HEK293 (cell line): ENCODE data around the gene LGALS7.
"Not testable (repeated sequence)": the region's sequence is repeated elsewhere in the genome, so short reads cannot be mapped to it uniquely, and the experiment has no call there.

Experiments
- CTCF ChIA-PET: fragments of 350-600 bp; formaldehyde crosslinking; extraction: SDS; loops from one replicate; lab custom pipeline; 2021; ENCODE audit warnings: antibody characterized with exemption; lab: Yijun Ruan, JAX
- POLR2A ChIA-PET: fragments of 300-600 bp; formaldehyde crosslinking; extraction: SDS; loops from one replicate; lab custom pipeline; 2020; ENCODE audit warnings: antibody characterized with exemption, inconsistent platforms; lab: Yijun Ruan, JAX
- H3K27ac ChIP-seq: fragments of 200-500 bp; sonication (Bioruptor generic); 2 replicates; pipeline ENCODE4 v1.5.1; 2014; ENCODE audit warnings: low read depth, low read length, control low read depth, inconsistent platforms; ENCODE audit errors: extremely low read depth
- H3K36me3 ChIP-seq, 2 experiments: fragments of 200-500 bp in 1 of 2; sonication (Bioruptor generic) in 1 of 2; 1 replicate in 1 of 2; 2 replicates in 1 of 2; pipeline ENCODE4 v1.5.1; 2014 to 2017; ENCODE audit warnings: inconsistent platforms in 2 of 2, low read length in 2 of 2; ENCODE audit not compliant: control insufficient read depth in 2 of 2, insufficient read depth in 1 of 2
- H3K4me1 ChIP-seq: fragments of 200-500 bp; sonication (Bioruptor generic); 2 replicates; pipeline ENCODE4 v1.5.1; 2014; ENCODE audit warnings: mild to moderate bottlenecking, low read length, inconsistent platforms; ENCODE audit not compliant: control insufficient read depth, insufficient read depth
- H3K4me3 ChIP-seq: 2 replicates; pipeline ENCODE4 v1.5.1; 2011; ENCODE audit warnings: low read depth, mild to moderate bottlenecking, control low read depth, low read length, moderate library complexity
- H3K9me3 ChIP-seq: fragments of 200-500 bp; sonication (Bioruptor generic); 2 replicates; pipeline ENCODE4 v1.5.1; 2014; ENCODE audit warnings: low read depth, low read length, inconsistent platforms; ENCODE audit not compliant: control insufficient read depth, insufficient read depth
- OVOL3 ChIP-seq: fragments of 450-650 bp; formaldehyde crosslinking; IDR thresholded peaks from 2 replicates; pipeline ENCODE4 v1.5.1; 2016; ENCODE audit warnings: missing biosample characterization, missing genetic modification characterization
- SCRT1 ChIP-seq: fragments of 450-650 bp; formaldehyde crosslinking; IDR thresholded peaks from 2 replicates; pipeline ENCODE4 v1.5.1; 2016; ENCODE audit warnings: missing biosample characterization, missing genetic modification characterization, borderline replicate concordance
- ZEB2 ChIP-seq: fragments of 450-650 bp; formaldehyde crosslinking; IDR thresholded peaks from 2 replicates; pipeline ENCODE4 v1.5.1; 2016; ENCODE audit warnings: missing biosample characterization, missing genetic modification characterization
- ZNF10 ChIP-seq: fragments of 450-650 bp; formaldehyde crosslinking; IDR thresholded peaks from 2 replicates; pipeline ENCODE4 v1.5.1; 2017; ENCODE audit warnings: missing biosample characterization, missing genetic modification characterization
- ZNF18 ChIP-seq: fragments of 450-650 bp; formaldehyde crosslinking; IDR thresholded peaks from 2 replicates; pipeline ENCODE4 v1.5.1; 2016; ENCODE audit warnings: missing biosample characterization, missing genetic modification characterization
- ZNF555 ChIP-seq: fragments of 450-650 bp; formaldehyde crosslinking; conservative IDR thresholded peaks from 2 replicates; pipeline ENCODE4 v1.5.1; 2017; ENCODE audit warnings: missing biosample characterization, mild to moderate bottlenecking, missing genetic modification characterization, inconsistent platforms
- ZNF600 ChIP-seq: fragments of 450-650 bp; formaldehyde crosslinking; IDR thresholded peaks from 2 replicates; pipeline ENCODE4 v1.5.1; 2016; ENCODE audit warnings: missing biosample characterization, missing genetic modification characterization
- ZNF624 ChIP-seq: fragments of 450-650 bp; formaldehyde crosslinking; IDR thresholded peaks from 2 replicates; pipeline ENCODE4 v1.5.1; 2017; ENCODE audit warnings: missing biosample characterization, missing genetic modification characterization
- ZNF677 ChIP-seq: fragments of 450-650 bp; IDR thresholded peaks from 2 replicates; pipeline ENCODE4 v1.5.0; 2018; ENCODE audit warnings: missing biosample characterization, mild to moderate bottlenecking, missing genetic modification characterization, moderate library complexity
- ZNF777 ChIP-seq: fragments of 450-650 bp; formaldehyde crosslinking; IDR thresholded peaks from 2 replicates; pipeline ENCODE4 v1.5.1; 2017; ENCODE audit warnings: missing biosample characterization, missing genetic modification characterization, borderline replicate concordance
- ZNF837 ChIP-seq: fragments of 450-650 bp; formaldehyde crosslinking; IDR thresholded peaks from 2 replicates; pipeline ENCODE4 v1.5.1; 2016; ENCODE audit warnings: missing biosample characterization, missing genetic modification characterization

LGALS7 gene

GRCh38 chr19:38763795-38764220 lies 9.5 kb downstream of the LGALS7 start:
- Histone ChIP-seq H3K4me3 (no peak overlapping the region), H3K36me3 (no peaks in the 10 kb centered on the region), H3K4me1 (no peaks in the 10 kb centered on the region), H3K27ac (no peak overlapping the region), H3K9me3 (no peaks in the 10 kb centered on the region)
- no peak for TF ChIP-seq ZNF555
- no peak for TF ChIP-seq ZNF10 (tag by site-specific recombination)
- no peak for TF ChIP-seq ZNF624 (tag by site-specific recombination)
- TF ChIP-seq ZNF777: no peak
- TF ChIP-seq ZNF837 (tag by site-specific recombination): no peak
- no peak for TF ChIP-seq ZNF18 (tag by site-specific recombination)
- POLR2A ChIA-PET: interaction anchor here (0.6 kb wide), 1 partner anchor 585 kb away, joined by 3 read pairs; no protein-coding TSS in a partner anchor
- CTCF ChIA-PET: interaction anchor here (0.7 kb wide), 1 partner anchor 393 kb away, joined by 4 read pairs; no protein-coding TSS in a partner anchor

GRCh38 chr19:38761884-38762389 lies 11.4 kb downstream of the LGALS7 start:
- POLR2A ChIA-PET: interaction anchor here (0.7 to 1.2 kb wide), 2 partner anchors 25 to 436 kb away, joined by 3 read pairs; no protein-coding TSS in a partner anchor
- not testable (repeated sequence) for H3K36me3 ChIP-seq, H3K27ac ChIP-seq, H3K9me3 ChIP-seq, H3K4me3 ChIP-seq, H3K4me1 ChIP-seq
- CTCF ChIA-PET: interaction anchor here (0.6 to 1.7 kb wide), 6 partner anchors 8 to 358 kb away, joined by 3 to 16 read pairs (median 3); no protein-coding TSS in a partner anchor
- 0 out of 2 replicates have a peak, but pooled peaks have one; percentile 21 for TF ChIP-seq ZEB2 (tag by site-specific recombination)

GRCh38 chr19:38760805-38761517 lies 12.4 kb downstream of the LGALS7 start:
- POLR2A ChIA-PET: interaction anchor here (0.6 to 1.2 kb wide), 4 partner anchors 26 to 772 kb away, joined by 3 read pairs; partner anchors contain the start of gene EID2B
- H3K4me3 ChIP-seq: not testable (repeated sequence)
- CTCF ChIA-PET: interaction anchor here (0.6 to 1.7 kb wide), 9 partner anchors 9 to 426 kb away, joined by 3 to 16 read pairs (median 3); partner anchors contain the start of gene CAPN12

GRCh38 chr19:38759590-38760003 lies 13.7 kb downstream of the LGALS7 start:
- H3K9me3 ChIP-seq: 0 out of 2 replicates have a peak, but pooled peaks cover 4% of the 10 kb centered on the region
- CTCF ChIA-PET: interaction anchor here (0.6 to 1.0 kb wide), 2 partner anchors 12 to 128 kb away, joined by 3 to 4 read pairs; no protein-coding TSS in a partner anchor
- POLR2A ChIA-PET: interaction anchor here (0.6 to 1.1 kb wide), 2 partner anchors 17 to 76 kb away, joined by 3 to 4 read pairs; no protein-coding TSS in a partner anchor
- H3K36me3 ChIP-seq: no peaks in the 10 kb centered on the region; a peak in 1 of 3 replicates
- TF ChIP-seq ZNF677 (tag by site-specific recombination) (no peak), OVOL3 (no peak), ZNF600 (tag by site-specific recombination) (no peak), SCRT1 (tag by site-specific recombination) (no peak)
- H3K4me1 ChIP-seq: no peaks in the 10 kb centered on the region
- H3K27ac ChIP-seq: no peak overlapping the region
- H3K4me3 ChIP-seq: no peak overlapping the region

More at GRCh38 chr19:38760805-38761517, 12.4 kb downstream of the LGALS7 start:
- not testable (repeated sequence) for H3K27ac ChIP-seq, H3K4me1 ChIP-seq, H3K36me3 ChIP-seq, H3K9me3 ChIP-seq

- H3K27ac ChIP-seq, H3K9me3 ChIP-seq, H3K36me3 ChIP-seq, H3K4me1 ChIP-seq, H3K4me3 ChIP-seq: not testable (repeated sequence)
- CTCF ChIA-PET: interaction anchor here (1.0 kb wide), 1 partner anchor 15 kb away, joined by 5 read pairs; no protein-coding TSS in a partner anchor
- POLR2A ChIA-PET: interaction anchor here (0.6 kb wide), 1 partner anchor 107 kb away, joined by 3 read pairs; the partner anchor contains the start of gene ACTN4
These were observed 19.1 kb downstream of the LGALS7 start for GRCh38 chr19:38754196-38754595.

- H3K4me1 ChIP-seq, H3K4me3 ChIP-seq, CTCF ChIA-PET, H3K9me3 ChIP-seq, H3K36me3 ChIP-seq, H3K27ac ChIP-seq: not testable (repeated sequence)
- POLR2A ChIA-PET: interaction anchor here (0.6 kb wide), 1 partner anchor 106 kb away, joined by 3 read pairs; the partner anchor contains the start of gene ACTN4
These were observed 19.5 kb downstream of the LGALS7 start for GRCh38 chr19:38753783-38754182.
